ES-I3 (cell line): ENCODE measurements around the gene IQSEC1.
A peak's percentile ranks its signal among the peaks of the same experiment; 100 is the strongest.

Experiments
- H3K36me3 ChIP-seq: 2 replicates; pipeline ENCODE4 v1.6.1; 2013; ENCODE audit warnings: mild to moderate bottlenecking, low read length, control low read depth, moderate library complexity; ENCODE audit not compliant: insufficient read depth
- H3K4me1 ChIP-seq: 2 replicates; pipeline ENCODE4 v1.6.1; 2013; ENCODE audit warnings: mild to moderate bottlenecking, control low read depth, low read length; ENCODE audit not compliant: insufficient read depth
- H3K9ac ChIP-seq: 2 replicates; pipeline ENCODE4 v1.6.1; 2013; ENCODE audit warnings: low read depth, mild to moderate bottlenecking, low read length, moderate library complexity
- H3K9me3 ChIP-seq: 2 replicates; pipeline ENCODE4 v1.6.1; 2013; ENCODE audit warnings: mild to moderate bottlenecking, low read length, moderate library complexity; ENCODE audit not compliant: control insufficient read depth, insufficient read depth

IQSEC1 gene

DNA sequence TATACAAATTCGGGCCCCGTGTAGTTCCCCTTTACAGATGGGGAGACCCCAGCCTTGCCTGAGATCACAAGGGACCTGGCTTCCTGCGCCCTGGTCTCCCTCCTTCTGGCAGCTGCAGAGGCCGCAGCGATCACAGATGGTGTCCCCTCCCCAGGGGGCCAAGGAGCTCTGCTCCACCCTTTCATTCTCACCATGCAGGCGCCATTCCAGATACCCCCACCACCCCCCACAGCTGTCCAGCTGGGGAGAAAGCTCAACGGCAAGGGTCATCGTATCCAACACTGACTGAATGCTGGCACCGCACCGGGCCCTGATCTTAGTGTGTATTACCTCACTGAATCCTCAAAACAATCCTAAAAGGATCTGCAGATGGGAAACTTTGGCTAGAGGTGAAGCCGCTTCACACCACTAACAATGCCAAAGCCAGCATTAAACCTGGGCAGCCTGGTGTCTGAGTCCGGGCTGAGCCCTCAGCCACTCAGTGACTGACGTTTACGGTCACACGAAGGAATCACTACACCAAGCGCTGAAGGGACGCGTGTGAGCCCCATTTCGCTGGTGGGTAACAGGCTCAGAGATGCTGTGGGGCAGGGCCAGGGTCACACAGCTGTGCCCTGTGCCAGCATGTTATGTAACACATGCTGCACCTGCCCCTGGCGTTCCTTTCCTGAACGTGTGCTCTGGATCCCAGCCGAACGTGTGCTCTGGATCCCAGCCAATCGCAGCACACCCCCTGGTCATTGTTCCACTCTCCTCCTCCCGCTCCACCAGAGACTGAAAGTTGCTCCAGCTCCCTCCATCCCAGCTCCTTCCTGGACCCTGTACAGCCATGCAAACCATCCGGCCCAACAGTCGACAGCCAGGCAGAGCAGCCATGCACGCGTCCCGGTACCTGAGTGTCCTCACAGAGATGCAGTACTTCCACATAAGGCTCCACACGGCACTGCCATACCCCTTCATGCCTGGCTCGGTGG is 51.8 kb downstream of the IQSEC1 start:
- H3K9me3 ChIP-seq: no peaks in the 10 kb centered on the region
- no peak overlapping the region for H3K9ac ChIP-seq
- no peaks in the 10 kb centered on the region for H3K36me3 ChIP-seq
- peaks cover 42% of the 10 kb centered on the region for H3K4me1 ChIP-seq

DNA sequence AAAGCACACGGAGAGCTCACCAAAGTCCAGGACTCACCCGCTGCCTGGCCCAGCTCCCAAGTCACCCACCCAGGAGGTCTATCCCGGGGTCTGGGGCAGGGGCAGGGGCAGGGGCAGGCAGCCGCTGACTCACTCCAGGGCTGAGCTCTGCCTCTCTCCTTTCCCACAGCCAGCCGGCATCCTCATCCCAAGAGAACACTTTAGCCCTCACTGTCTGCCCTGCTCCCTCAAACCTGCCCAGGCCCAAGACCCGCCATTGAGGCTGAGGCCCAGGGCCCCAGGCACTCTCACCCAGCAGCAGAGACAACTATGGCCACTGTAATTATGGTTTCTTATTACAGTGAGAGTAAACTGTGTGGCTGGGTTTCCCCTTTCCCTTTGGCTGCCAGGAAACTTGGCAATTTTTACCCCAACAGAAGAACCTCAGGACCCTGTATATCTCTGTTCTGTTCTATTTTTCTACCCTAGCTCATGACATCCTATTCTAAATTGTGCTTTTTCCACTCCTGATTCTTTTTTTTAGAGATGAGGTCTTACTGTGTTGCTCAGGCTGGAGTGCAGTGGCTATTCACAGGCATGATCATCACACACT is 53.0 kb downstream of the IQSEC1 start:
- Histone ChIP-seq H3K4me1 (peaks cover 44% of the 10 kb centered on the region), H3K36me3 (no peaks in the 10 kb centered on the region), H3K9me3 (no peaks in the 10 kb centered on the region), H3K9ac (no peak overlapping the region)

DNA sequence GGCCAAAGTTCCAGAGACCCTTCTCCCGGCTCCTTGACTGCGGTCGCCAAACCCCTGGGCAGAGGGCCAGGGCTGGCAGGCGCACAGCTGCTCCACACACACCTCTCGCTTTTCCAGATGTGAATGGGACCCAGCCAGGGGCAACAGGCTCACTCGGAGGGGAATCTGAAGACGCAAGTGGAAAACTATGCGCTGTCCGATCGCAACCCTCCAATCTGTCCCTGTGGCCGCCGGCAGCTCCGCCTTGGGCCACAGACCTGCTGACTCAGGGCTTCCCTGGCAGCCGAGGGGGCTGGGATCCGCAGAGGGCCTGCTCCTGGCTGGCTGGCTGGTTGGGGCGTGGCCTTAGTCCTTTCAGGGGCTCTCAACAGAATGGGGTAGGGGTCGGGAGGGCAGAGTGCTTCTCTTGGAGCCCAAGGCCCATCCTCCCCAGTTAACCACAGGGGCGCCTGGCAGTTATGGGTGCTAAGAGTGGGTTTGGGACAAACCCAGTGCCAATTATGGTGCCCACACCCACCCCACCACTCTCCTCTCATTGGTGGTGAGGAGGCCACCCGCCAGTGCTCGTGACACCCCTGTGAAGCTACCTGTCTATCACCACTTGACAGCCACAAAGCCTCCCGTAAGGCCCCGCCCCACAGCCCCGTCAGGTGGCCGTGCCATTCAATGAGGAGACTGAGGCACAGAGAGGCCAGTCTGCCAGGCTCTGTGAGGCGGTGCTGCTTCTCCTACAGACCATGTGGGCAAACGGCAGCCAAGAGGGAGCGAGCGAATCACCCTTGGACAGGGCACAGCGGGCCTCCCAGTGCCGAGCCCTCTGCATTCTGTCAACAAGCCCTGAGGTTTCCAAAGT is 53.8 kb downstream of the IQSEC1 start:
- Histone ChIP-seq H3K9me3 (no peaks in the 10 kb centered on the region), H3K9ac (peak overlapping the region; percentile 3; the same call in 1 of the 2 replicates), H3K4me1 (peaks cover 44% of the 10 kb centered on the region), H3K36me3 (no peaks in the 10 kb centered on the region)

DNA sequence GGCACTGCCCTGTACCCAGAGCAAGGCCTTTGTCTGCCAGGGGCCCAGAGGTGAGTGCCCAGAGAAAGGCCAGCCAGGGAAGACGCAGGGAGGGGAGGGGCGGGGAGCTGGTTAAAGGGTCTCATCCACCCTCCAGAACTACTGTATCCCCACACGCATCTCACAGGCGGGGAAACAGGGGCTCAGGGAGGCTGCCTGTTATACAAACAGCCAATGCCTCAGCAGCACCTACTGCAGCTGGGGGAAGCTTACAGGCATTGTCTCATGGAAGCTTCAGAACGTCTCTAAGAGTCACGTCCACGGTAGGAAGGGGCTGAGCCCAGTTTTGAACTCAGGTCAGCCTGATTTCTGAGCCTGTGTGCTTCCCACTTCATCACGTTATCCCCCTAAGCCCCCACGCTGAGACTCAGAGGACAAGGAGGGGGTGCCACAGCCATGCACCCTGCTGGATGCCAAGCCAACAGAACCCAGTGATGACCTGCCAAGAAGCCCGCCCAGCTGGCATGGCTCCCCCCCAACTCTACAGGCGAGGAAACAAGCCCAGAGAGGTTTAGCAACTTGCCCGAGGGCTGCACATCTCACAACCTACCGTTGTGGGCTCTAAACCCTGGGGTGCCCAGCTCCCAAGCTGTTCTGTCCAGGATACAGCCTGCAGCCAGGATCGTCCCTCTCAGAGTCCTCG is 54.5 kb downstream of the IQSEC1 start:
- Histone ChIP-seq H3K9ac (peak overlapping the region; percentile 3; the same call in 1 of the 2 replicates), H3K4me1 (peaks cover 44% of the 10 kb centered on the region), H3K36me3 (no peaks in the 10 kb centered on the region), H3K9me3 (no peaks in the 10 kb centered on the region)

DNA sequence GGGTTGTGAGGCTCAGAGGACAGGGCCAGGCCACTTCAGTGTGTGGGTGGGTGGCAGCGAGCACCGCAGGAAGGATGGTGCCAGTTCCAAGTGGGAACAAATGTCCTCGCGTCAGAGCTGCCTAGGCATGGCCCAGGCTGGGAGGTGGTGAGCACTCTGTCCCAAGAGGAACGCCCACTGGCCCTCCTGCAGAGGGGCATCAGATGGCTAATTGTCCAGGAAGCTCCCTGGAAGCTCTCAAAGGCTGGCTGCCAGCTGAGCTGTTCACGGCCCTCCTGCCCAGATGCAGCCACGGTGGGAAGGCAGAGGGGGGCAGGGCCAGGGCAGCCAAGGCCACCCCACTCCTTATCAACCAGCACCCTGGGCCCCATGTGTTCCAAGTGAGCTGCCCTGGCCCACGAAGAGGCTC is 55.2 kb downstream of the IQSEC1 start:
- Histone ChIP-seq H3K9me3 (no peaks in the 10 kb centered on the region), H3K36me3 (no peaks in the 10 kb centered on the region), H3K4me1 (peaks cover 42% of the 10 kb centered on the region), H3K9ac (no peak overlapping the region)

DNA sequence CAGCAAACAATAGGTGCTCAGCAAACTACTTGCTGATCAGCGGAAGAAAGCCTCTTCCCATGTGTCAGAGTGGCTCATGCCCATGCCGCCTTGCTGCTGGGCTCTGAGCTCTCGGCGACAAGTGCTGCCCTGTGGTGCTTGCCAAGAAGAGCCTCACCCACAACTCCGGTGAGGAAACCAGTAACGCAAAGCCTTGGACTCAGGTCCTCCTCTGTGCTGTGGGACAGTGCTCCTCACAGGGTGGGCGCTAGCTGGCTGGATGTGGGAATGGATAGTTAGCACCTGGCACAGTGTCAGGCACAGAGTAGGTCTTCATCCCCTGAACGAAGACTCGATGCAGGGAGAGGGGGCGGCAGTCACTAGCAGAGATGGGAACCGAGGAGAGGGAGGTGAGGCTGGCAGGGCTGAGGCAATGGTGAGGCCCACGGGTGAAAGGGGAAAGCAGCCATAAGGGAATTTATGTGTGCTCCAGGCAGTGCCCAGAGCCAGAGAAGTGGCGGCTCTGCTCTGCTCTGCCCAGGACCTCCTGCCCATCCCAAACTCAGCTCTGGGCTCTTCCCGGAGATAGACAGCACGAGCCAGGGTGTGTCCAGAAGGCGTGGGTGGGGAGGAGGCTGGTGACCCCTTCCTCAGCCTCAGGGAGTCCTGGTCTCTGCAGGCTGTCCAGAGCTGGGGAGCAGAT is 55.7 kb downstream of the IQSEC1 start:
- Histone ChIP-seq H3K4me1 (peaks cover 37% of the 10 kb centered on the region; the same call in 1 of the 2 replicates), H3K36me3 (no peaks in the 10 kb centered on the region), H3K9ac (no peak overlapping the region), H3K9me3 (no peaks in the 10 kb centered on the region)

DNA sequence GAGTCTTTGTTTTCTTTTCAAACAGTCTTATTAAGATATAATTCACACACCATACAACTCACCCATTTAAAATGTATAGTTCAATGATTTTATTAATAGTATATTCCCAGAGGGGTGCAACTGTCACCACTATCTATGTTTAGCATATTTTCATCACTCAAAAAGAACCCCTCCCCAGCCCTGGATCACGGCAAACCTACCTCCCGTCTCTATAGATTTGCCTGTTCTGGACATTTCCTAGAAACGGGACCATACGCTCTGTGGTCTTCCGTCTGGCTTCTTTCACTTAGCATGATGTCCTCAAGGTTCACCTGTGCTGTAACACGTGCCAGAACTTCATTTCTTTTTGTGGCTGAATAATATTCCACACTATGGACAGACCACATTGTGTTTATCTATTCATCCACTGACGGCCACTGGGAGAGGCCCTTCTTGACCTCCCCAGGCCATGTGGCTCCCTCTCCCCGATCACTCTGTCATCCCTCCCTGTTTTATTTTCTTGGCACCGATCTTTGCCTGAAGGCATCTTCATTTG is 56.4 kb downstream of the IQSEC1 start:
- H3K4me1 ChIP-seq: peaks cover 33% of the 10 kb centered on the region; the same call in 1 of the 2 replicates
- no peaks in the 10 kb centered on the region for H3K36me3 ChIP-seq
- H3K9me3 ChIP-seq: no peaks in the 10 kb centered on the region
- no peak overlapping the region for H3K9ac ChIP-seq

DNA sequence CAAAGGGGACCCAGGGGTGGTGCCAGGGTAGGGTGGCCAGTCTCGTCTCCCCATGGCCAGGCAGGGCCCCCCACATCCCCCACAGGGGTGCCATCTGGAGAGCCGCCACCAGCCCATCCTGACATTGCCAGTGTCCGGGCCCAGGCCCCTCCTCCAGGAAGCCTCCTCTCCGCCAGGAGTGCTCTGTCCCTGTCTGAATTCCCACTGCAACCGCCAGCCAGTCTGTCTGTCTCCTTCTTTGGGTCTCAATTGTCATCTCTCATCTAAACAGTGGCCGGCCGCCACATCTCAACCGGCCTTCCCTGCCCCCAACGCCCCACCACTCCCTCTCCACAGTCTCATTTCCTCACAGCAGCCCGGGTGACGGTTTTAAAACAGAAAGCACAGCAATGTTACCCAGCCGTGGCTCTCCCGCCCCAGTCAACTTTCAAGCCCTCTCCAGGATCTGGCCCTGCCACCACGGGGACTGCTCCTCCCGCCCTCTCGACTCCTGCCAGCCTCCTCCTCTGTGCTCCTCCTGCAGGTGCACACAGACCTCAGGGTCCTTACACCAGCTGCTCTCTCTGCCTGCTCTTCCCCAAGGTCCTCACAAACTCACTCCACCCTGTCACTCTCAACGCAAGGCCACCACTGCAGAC is 57.0 kb downstream of the IQSEC1 start:
- Histone ChIP-seq H3K9me3 (no peaks in the 10 kb centered on the region), H3K36me3 (no peaks in the 10 kb centered on the region), H3K4me1 (peaks cover 31% of the 10 kb centered on the region; the same call in 1 of the 2 replicates), H3K9ac (no peak overlapping the region)

DNA sequence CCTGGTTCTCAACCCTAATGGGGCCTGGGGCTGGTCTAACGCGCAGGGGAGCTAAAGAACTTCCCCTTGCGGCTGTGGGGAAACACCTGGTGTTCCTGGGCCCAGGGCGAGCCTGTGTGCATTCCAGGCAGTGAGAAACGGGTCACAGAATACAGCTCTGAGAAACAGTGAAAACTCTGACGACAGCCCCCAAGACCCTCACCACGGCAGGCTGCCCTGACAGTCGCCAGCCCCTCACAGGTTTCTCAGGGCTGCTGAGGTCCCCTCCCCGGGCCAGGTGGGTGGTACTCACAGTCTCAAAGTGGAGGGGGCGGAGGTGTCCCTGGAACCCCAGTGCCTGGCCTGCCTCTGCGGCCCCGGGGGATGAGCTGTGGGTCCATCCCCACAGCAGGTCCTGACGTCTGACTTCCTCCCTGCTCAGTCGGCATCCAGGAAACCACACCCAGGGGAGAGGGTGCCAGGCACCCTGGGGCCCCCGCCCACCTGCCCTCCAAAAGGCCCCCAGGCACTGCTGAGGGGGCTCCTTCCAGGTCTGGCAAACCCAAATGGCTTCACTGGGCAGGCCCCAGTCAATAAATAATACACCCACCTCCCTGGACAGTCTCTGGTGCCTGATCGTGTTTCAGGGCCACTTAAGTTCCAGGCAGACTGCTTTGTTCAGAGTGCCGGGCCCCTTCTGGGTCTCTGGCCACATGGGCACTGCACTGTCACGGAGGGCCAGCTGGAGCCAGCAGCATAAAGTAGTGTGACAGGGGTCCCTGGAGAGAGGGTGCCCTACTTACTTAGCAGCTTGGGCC is 57.7 kb downstream of the IQSEC1 start:
- H3K4me1 ChIP-seq: peaks cover 32% of the 10 kb centered on the region; the same call in 1 of the 2 replicates
- H3K9ac ChIP-seq: no peak overlapping the region
- H3K36me3 ChIP-seq: no peaks in the 10 kb centered on the region
- no peaks in the 10 kb centered on the region for H3K9me3 ChIP-seq

DNA sequence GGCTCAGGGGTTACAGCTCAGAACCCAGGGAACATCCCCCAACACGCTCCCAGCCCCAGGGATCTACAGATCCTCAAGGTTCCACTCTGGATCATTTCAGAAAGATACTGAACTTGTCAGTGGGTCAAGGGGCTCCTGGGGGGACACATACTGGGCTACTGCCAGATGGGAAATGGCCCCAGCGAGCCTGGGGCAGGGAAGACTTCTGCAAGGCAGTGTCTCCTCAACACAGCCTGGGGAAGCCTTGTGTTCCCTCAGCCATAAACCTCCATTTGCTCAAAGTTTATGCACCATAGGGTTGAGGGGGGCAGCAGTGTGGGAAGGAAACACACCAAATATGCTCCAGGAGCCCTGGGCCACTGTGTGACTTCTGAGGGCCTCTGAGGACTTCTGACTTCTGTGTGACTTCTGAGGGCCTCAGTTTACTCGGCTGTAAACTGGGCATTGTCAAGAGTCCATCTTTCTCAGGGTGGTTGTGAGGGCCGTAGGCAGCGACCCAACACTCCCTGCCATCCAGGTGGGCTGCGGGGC is 58.4 kb downstream of the IQSEC1 start:
- Histone ChIP-seq H3K36me3 (no peaks in the 10 kb centered on the region), H3K9me3 (no peaks in the 10 kb centered on the region), H3K9ac (no peak overlapping the region), H3K4me1 (peaks cover 31% of the 10 kb centered on the region; the same call in 1 of the 2 replicates)

DNA sequence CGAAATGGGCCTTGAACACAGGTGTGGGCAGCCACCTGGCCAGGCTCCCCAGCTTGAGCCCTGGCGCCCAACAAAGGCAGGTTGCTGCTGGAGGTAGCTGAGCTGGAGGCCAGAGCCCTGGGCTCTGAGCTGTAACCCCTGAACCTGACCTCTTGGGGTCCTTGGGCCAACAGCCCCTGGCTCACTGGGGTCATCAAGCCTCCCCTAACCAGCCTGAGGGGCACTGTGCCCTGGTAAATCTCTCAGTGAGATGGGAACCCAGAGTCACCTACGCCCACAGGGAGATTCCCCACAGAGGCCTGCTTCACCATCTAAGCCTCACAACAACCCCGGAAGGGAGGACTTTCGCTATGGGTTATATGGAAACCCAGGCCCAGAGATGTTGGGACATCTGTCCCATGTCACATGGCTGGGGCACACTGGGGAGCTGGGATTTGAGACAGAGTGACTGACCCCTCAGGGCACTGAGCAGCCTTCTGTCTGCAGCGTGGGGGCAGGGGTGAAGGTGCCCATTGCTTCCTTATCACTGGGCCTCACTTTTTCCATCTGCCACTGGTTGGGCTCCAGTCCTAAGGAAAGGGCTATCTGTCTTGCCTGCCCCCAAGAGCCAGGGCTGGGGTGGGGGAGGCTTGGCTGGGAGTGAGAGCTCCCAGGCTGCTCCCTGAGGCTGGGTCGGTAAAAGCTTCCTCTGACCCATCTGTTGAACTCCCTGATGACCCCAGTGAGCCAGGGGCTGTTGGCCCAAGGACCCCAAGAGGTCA is 59.1 kb downstream of the IQSEC1 start:
- Histone ChIP-seq H3K9me3 (no peaks in the 10 kb centered on the region), H3K9ac (no peak overlapping the region), H3K36me3 (no peaks in the 10 kb centered on the region), H3K4me1 (peaks cover 26% of the 10 kb centered on the region; the same call in 1 of the 2 replicates)
